Ovary (tissue), 9 donors: ENCODE results near the gene TFDP2. TPM values are rescaled to one million over a fixed set of nuclear protein-coding genes. Genes with fewer than 3 reads are reported as not detected.

Experiments used
- DNase-seq, 5 donors: peaks; one replicate each; pipeline ENCODE4 v3.0.0-alpha.2; 2019 to 2020
- H3K27ac ChIP-seq, 2 donors: fragments of 200-600 bp; one replicate each; pipeline versions ENCODE4 v1.5.1 to v1.8.0; 2019 to 2022
- H3K27me3 ChIP-seq: fragments of 200-600 bp; one replicate; pipeline ENCODE4 v1.8.0; 2022
- H3K36me3 ChIP-seq: fragments of 200-600 bp; sonication (generic); one replicate; pipeline ENCODE4 v1.5.1; 2019
- H3K4me1 ChIP-seq: one replicate; pipeline ENCODE4 v1.8.1; 2013; ENCODE audit warnings: mild to moderate bottlenecking, moderate library complexity; ENCODE audit not compliant: insufficient read depth
- H3K4me3 ChIP-seq: fragments of 200-600 bp; sonication (generic); one replicate; pipeline ENCODE4 v1.5.1; 2017
- H3K9me3 ChIP-seq, 2 donors: fragments of 200-600 bp in 1 of 2; sonication (generic) in 1 of 2; one replicate each; pipeline versions ENCODE4 v1.5.1 to v1.8.1; 2013 to 2019; ENCODE audit warnings: mild to moderate bottlenecking in 1 of 2, moderate library complexity in 1 of 2
- CTCF ChIP-seq, 3 donors: fragments of 450-650 bp in 2 of 3; fragments of 200-600 bp in 1 of 3; IDR thresholded peaks; one replicate each; pipeline versions ENCODE4 v1.5.1 to v1.8.0; 2016 to 2022; ENCODE audit warnings: antibody characterized with exemption in 3 of 3, mild to moderate bottlenecking in 1 of 3
- EP300 ChIP-seq: sonication (generic); formaldehyde crosslinking; IDR thresholded peaks from one replicate; pipeline ENCODE4 v1.6.1; 2017; ENCODE audit warnings: antibody characterized with exemption
- POLR2A ChIP-seq: fragments of 450-650 bp; IDR thresholded peaks from one replicate; pipeline ENCODE4 v1.6.1; 2017; ENCODE audit warnings: antibody characterized with exemption, mild to moderate bottlenecking, moderate library complexity
- WGBS, 3 donors: extraction: QIAGEN DNeasy Blood & Tissue Kit in 1 of 3; methylation state at CpG; one replicate each; pipeline versions ENCODE4 v1.1.5 to v1.1.7; 2013 to 2017; 5-methylcytosine and 5-hydroxymethylcytosine counted together
- intact Hi-C, 4 donors: fragments of 100-400 bp; cut with DNase I; formaldehyde crosslinking; loops; one replicate each; pipeline versions ENCODE4 v1.11.0 to v1.15.1; 2022 to 2023
- polyA plus RNA-seq, 2 donors: library from polyadenylated mRNA; stranded (reverse); fragments of 200-250 nt in 1 of 2; fragments of 350-450 nt in 1 of 2; fragmentation: Illumina TruSeq in 1 of 2; extraction: RNeasy Lipid Tissue Mini Kit (QIAGEN cat#74804) in 1 of 2; gene quantifications; one replicate each; pipeline ENCODE4 v1.2.3, GENCODE V29; 2013 to 2014
- total RNA-seq, 7 donors: library from RNA; depleted of rRNA in 2 of 7; stranded (reverse); fragments of >200 nt in 2 of 7; fragmentation: NEBNext Ultra II Directional in 3 of 7; extraction: Animal tissue kit (Norgen Biotek cat#: 25700) in 3 of 7; gene quantifications; one replicate each; pipeline versions ENCODE4 v1.1.0 to v1.2.4, GENCODE V29; 2016 to 2023
- donor health status: DM: no; HTN: no; CAD: no; lungs with moderate emphysema.
- donor health status: DM: no; HTN: no; CAD: no.
- donor health status: Bipolar disorder and iron deficiency.
- donor health status: DM: yes; HTN: yes; CAD: no.
- donor health status: DM: no; HTN: no; CAD: no.
- donor health status: DM: yes; HTN: yes; CAD: no.

Gene TFDP2
- total and polyA plus RNA-seq, 9 donors: 25.7 to 89.8 (median 78.4) TPM

DNA sequence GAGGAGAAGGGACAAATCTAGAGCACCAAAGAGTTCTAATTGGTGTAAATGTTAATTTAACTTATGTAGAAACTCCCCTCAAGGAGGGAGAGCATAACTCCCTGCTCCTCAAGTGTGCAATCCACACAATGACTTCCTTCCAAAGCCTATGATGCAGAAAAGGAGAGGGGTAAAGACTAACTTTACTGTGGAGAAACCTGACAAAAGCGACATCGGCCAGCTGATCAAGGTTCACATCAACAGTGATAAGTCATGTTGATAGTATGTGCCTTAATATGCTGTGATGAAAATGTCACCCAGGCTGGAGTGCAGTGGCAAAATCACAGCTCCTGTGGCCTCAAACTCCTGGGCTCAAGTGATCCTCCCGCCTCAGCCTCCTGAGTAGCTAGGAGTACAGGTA, 76.5 kb downstream of the TFDP2 start:
- Histone ChIP-seq H3K4me3 (no peak overlapping the region), H3K27ac (no peak overlapping the region), H3K4me1 (no peaks in the 10 kb centered on the region), H3K27me3 (no peaks in the 10 kb centered on the region), H3K9me3 (no peaks in the 10 kb centered on the region), H3K36me3 (no peaks in the 10 kb centered on the region)
- DNase-seq: no peak
- WGBS, 3 donors: 96 to 99% (median 96%) methylated on average over 3 of the region's 3 CpGs
- TF ChIP-seq POLR2A: no peak
- TF ChIP-seq CTCF (IDR thresholded peaks at IDR 0.05): no peak
- TF ChIP-seq EP300: no peak
- intact Hi-C loops: no loop called here

DNA sequence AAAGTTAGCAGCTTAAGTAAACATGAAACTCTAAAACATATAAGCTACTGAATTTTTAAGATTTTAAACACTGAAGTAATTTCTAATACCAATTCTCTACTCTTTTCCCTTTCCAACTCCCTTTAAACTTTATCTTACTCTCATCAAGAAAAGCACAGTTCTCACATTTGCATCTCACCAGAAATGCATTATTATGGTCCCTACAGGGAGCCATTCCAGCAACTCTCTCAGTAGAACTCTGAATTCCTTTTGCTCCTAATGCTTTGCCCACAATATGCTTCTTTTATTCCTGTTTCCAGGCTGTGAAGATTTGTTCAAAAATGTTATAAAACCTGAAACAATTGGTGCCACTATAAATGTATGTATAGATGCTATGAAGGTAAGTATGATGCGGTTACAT, 83.4 kb downstream of the TFDP2 start:
- Histone ChIP-seq H3K27me3 (no peaks in the 10 kb centered on the region), H3K4me3 (no peak overlapping the region), H3K4me1 (no peaks in the 10 kb centered on the region), H3K9me3 (no peaks in the 10 kb centered on the region), H3K36me3 (no peaks in the 10 kb centered on the region), H3K27ac (no peak overlapping the region)
- no peak for DNase-seq
- TF ChIP-seq CTCF (IDR thresholded peaks at IDR 0.05) (no peak), EP300 (no peak), POLR2A (no peak)
- intact Hi-C loops: no loop called here
- WGBS, 3 donors: 94 to 98% (median 96%) methylated on average over 1 of the region's 1 CpG

DNA sequence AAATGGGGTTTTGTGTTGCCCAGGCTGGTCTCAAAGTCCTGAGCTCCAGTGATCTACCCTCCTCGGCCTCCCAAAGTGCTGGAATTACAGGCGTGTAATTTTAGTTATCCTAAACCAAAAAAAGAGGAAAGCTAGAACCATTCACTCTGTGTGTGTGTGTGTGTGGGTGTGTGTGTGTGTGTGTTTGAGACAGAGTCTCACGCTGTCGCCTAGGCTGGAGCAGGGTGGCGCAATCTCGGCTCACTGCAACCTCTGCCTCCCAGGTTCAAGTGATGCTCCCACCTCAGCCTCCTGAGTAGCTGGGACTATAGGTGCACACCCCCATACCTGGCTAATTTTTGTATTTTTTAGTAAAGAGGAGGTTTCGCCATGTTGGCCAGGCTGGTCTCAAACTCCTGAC, 84.0 kb downstream of the TFDP2 start:
- DNase-seq: no peak
- Histone ChIP-seq H3K4me1 (no peaks in the 10 kb centered on the region), H3K9me3 (no peaks in the 10 kb centered on the region), H3K27me3 (no peaks in the 10 kb centered on the region), H3K27ac (no peak overlapping the region), H3K36me3 (no peaks in the 10 kb centered on the region), H3K4me3 (no peak overlapping the region)
- 95 to 96% (median 95%) methylated on average over 7 of the region's 7 CpGs for WGBS, 3 donors
- intact Hi-C loops: no loop called here
- TF ChIP-seq EP300: no peak
- no peak for TF ChIP-seq POLR2A
- TF ChIP-seq CTCF (IDR thresholded peaks at IDR 0.05): no peak

GRCh38 chr3:142064454-142064853, 84.9 kb downstream of the TFDP2 start:
- Histone ChIP-seq H3K9me3 (no peaks in the 10 kb centered on the region), H3K27me3 (no peaks in the 10 kb centered on the region), H3K27ac (no peak overlapping the region), H3K36me3 (no peaks in the 10 kb centered on the region), H3K4me1 (no peaks in the 10 kb centered on the region), H3K4me3 (no peak overlapping the region)
- intact Hi-C loops: no loop called here
- TF ChIP-seq EP300 (no peak), POLR2A (no peak), CTCF (IDR thresholded peaks at IDR 0.05) (no peak)
- DNase-seq: no peak
- WGBS, 3 donors: 91 to 95% (median 94%) methylated on average over 3 of the region's 3 CpGs

- 18 to 26% (median 24%) methylated on average over 2 of the region's 2 CpGs for WGBS, 3 donors
- no peak for DNase-seq
- Histone ChIP-seq H3K27ac (no peak overlapping the region), H3K27me3 (no peaks in the 10 kb centered on the region), H3K36me3 (no peaks in the 10 kb centered on the region), H3K9me3 (no peaks in the 10 kb centered on the region), H3K4me1 (peaks cover 1% of the 10 kb centered on the region), H3K4me3 (no peak overlapping the region)
- intact Hi-C loops: no loop called here
- TF ChIP-seq EP300 (no peak), CTCF (IDR thresholded peaks at IDR 0.05) (no peak), POLR2A (no peak)
Measured at GRCh38 chr3:142057331-142057725, 92.0 kb downstream of the TFDP2 start.
